SK-N-SH (cell line): ENCODE measurements around the gene FOXA2. TPM values are rescaled to one million over a fixed set of nuclear protein-coding genes. Genes with fewer than 3 reads are reported as not detected.

Experiments used
- CTCF ChIA-PET: fragments of 300-600, 350-600 bp; formaldehyde crosslinking; extraction: SDS; loops from one replicate; lab custom pipeline; 2021; lab: Yijun Ruan, JAX
- POLR2A ChIA-PET: fragments of 350-600 bp; sonication (Branson Sonifier 250); formaldehyde crosslinking; extraction: SDS; loops from one replicate; lab custom pipeline; 2020; ENCODE audit warnings: antibody characterized with exemption, inconsistent platforms; lab: Yijun Ruan, JAX
- DNase-seq: peaks from one replicate; pipeline ENCODE4 v3.0.0; 2012
- H2AFZ ChIP-seq: fragments of 200-600 bp; sonication (generic); 2 replicates; pipeline ENCODE4 v1.8.1; 2016; ENCODE audit warnings: antibody characterized with exemption, mild to moderate bottlenecking, low read depth
- H3F3A ChIP-seq: fragments of 200-600 bp; sonication (generic); replicated peaks from 2 replicates; pipeline ENCODE3; 2016; ENCODE audit warnings: antibody characterized with exemption, mild to moderate bottlenecking; ENCODE audit not compliant: insufficient read depth
- H3K27ac ChIP-seq, 2 experiments: fragments of 200-500 bp in 1 of 2; fragments of 200-600 bp in 1 of 2; sonication (Bioruptor generic) in 1 of 2; sonication (generic), shearing (Covaris generic) in 1 of 2; 2 replicates each; pipeline versions ENCODE4 v1.5.1 to v1.6.1; 2014 to 2016; ENCODE audit warnings: low read depth in 2 of 2, inconsistent platforms in 1 of 2, low read length in 1 of 2, mild to moderate bottlenecking in 1 of 2, mixed read lengths in 1 of 2
- H3K27me3 ChIP-seq: fragments of 200-600 bp; sonication (generic), shearing (Covaris generic); 2 replicates; pipeline ENCODE4 v1.6.1; 2016; ENCODE audit warnings: mixed run types; ENCODE audit not compliant: insufficient read depth
- H3K36me3 ChIP-seq, 2 experiments: fragments of 200-500 bp in 1 of 2; fragments of 200-600 bp in 1 of 2; sonication (Bioruptor generic) in 1 of 2; sonication (generic) in 1 of 2; replicated peaks in 1 of 2; 2 replicates each; pipeline versions ENCODE3 to v1.5.1; 2014 to 2016; ENCODE audit warnings: low read length in 1 of 2, mild to moderate bottlenecking in 1 of 2; ENCODE audit not compliant: insufficient read depth in 2 of 2, control insufficient read depth in 1 of 2
- H3K4me1 ChIP-seq, 2 experiments: fragments of 200-500 bp in 1 of 2; fragments of 200-600 bp in 1 of 2; sonication (Bioruptor generic) in 1 of 2; sonication (generic), shearing (Covaris generic) in 1 of 2; 2 replicates each; pipeline versions ENCODE4 v1.5.1 to v1.6.1; 2014 to 2016; ENCODE audit warnings: low read depth in 1 of 2, low read length in 1 of 2, mixed run types in 1 of 2; ENCODE audit not compliant: insufficient read depth in 2 of 2, control insufficient read depth in 1 of 2
- H3K4me2 ChIP-seq: fragments of 200-600 bp; sonication (generic), shearing (Covaris generic); 2 replicates; pipeline ENCODE4 v1.6.1; 2017; ENCODE audit warnings: mixed run types
- H3K4me3 ChIP-seq, 2 experiments: fragments of 200-500 bp in 1 of 2; fragments of 200-600 bp in 1 of 2; sonication (Bioruptor generic) in 1 of 2; sonication (generic), shearing (Covaris generic) in 1 of 2; 2 replicates each; pipeline versions ENCODE4 v1.5.1 to v1.8.1; 2014 to 2016; ENCODE audit warnings: low read depth in 2 of 2, inconsistent platforms in 1 of 2, low read length in 1 of 2, mild to moderate bottlenecking in 1 of 2, mixed read lengths in 1 of 2, moderate library complexity in 1 of 2
- H3K79me2 ChIP-seq: fragments of 200-600 bp; sonication (generic); 2 replicates; pipeline ENCODE4 v1.8.1; 2017; ENCODE audit warnings: mild to moderate bottlenecking; ENCODE audit not compliant: insufficient read depth
- H3K9ac ChIP-seq: fragments of 200-600 bp; sonication (generic); 2 replicates; pipeline ENCODE4 v1.6.1; 2017; ENCODE audit warnings: mixed run types
- H3K9me2 ChIP-seq: fragments of 200-600 bp; sonication (generic); 2 replicates; pipeline ENCODE4 v1.6.1; 2017; ENCODE audit warnings: mixed run types
- H3K9me3 ChIP-seq: fragments of 200-600 bp; sonication (generic); 2 replicates; pipeline ENCODE4 v1.6.1; 2017; ENCODE audit warnings: mixed run types, mild to moderate bottlenecking, moderate library complexity
- H4K20me1 ChIP-seq: fragments of 200-600 bp; sonication (generic); 2 replicates; pipeline ENCODE4 v1.6.1; 2017; ENCODE audit warnings: mild to moderate bottlenecking, mixed run types; ENCODE audit not compliant: insufficient read depth
- FOSL2 ChIP-seq: IDR thresholded peaks from 2 replicates; pipeline ENCODE4 v1.4.0; 2012; ENCODE audit warnings: low read depth, mild to moderate bottlenecking, moderate library complexity, borderline replicate concordance
- GABPA ChIP-seq: IDR thresholded peaks from 2 replicates; pipeline ENCODE4 v1.4.0; 2012; ENCODE audit warnings: low read depth, mild to moderate bottlenecking
- JUND ChIP-seq: IDR thresholded peaks from 2 replicates; pipeline ENCODE4 v1.4.0; 2012
- MEF2A ChIP-seq: IDR thresholded peaks from 2 replicates; pipeline ENCODE4 v1.4.0; 2012; ENCODE audit warnings: low read depth, borderline replicate concordance
- MXI1 ChIP-seq: IDR thresholded peaks from 2 replicates; pipeline ENCODE4 v1.6.1; 2012; ENCODE audit warnings: mild to moderate bottlenecking, low read depth, low read length, improper control_type of control experiment
- RCOR1 ChIP-seq: fragments of 150-350 bp; IDR thresholded peaks from 2 replicates; pipeline ENCODE4 v1.6.1; 2017; ENCODE audit warnings: antibody characterized with exemption, low read length
- SMC3 ChIP-seq: IDR thresholded peaks from 2 replicates; pipeline ENCODE4 v1.6.1; 2012; ENCODE audit warnings: low read depth, low read length, improper control_type of control experiment
- TEAD4 ChIP-seq: IDR thresholded peaks from 2 replicates; pipeline ENCODE4 v1.4.0; 2012; ENCODE audit warnings: mild to moderate bottlenecking, borderline replicate concordance; ENCODE audit not compliant: insufficient read depth
- WGBS: methylation state at CpG from one replicate; pipeline ENCODE4 v1.1.6; 2017; ENCODE audit warnings: low lambda C conversion rate; 5-methylcytosine and 5-hydroxymethylcytosine counted together
- polyA plus RNA-seq, 3 experiments: library from polyadenylated mRNA; depleted of rRNA; stranded (reverse); fragments of >200 nt; gene quantifications; 2 replicates each; pipeline ENCODE4 v1.2.3, GENCODE V29; 2012
- TF ChIP-seq, protein P1 (sequence below): IDR thresholded peaks from 2 replicates; pipeline ENCODE4 v1.4.0; 2012; ENCODE audit warnings: low read depth, borderline replicate concordance
- TF ChIP-seq, protein P2 (sequence below): fragments of 200-600 bp; sonication (generic); IDR thresholded peaks from 2 replicates; pipeline ENCODE4 v1.6.1; 2017; ENCODE audit warnings: antibody characterized with exemption, mild to moderate bottlenecking, moderate library complexity
- TF ChIP-seq, protein P3 (sequence below): IDR thresholded peaks from 2 replicates; pipeline ENCODE4; 2012
- TF ChIP-seq, protein P4 (sequence below): fragments of 150-350 bp; IDR thresholded peaks from 2 replicates; pipeline ENCODE4 v1.6.1; 2017; ENCODE audit warnings: antibody characterized with exemption, low read length, low read depth, borderline replicate concordance
- TF ChIP-seq, protein P5 (sequence below): IDR thresholded peaks from 2 replicates; pipeline ENCODE4 v1.6.1; 2012; ENCODE audit warnings: mild to moderate bottlenecking, low read depth, low read length, moderate library complexity

FOXA2 gene
- polyA plus RNA-seq, 1 of the 3 experiments (the other 2 are of a cell fraction) = not detected

DNA sequence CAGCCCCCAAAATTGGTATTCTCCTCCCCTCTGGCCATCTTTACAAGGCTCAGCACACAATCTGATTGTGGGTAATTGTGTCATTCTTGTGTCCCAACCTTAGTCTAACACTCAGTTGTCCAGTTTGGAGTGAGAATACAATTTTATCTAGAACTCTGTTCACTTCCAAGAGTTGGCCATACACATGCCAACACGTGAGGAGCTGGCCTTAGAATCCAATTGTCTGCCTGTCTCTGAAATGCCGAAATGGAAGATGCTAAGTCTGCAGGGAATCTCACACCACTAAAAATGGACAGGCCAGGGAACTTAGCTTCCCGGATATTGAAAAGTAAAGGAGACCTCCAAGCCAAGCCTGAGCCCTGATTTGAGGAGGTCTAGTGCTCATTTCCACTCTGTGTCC is 12.3 kb downstream of the FOXA2 start (continued):
- TF ChIP-seq, protein P1, sequence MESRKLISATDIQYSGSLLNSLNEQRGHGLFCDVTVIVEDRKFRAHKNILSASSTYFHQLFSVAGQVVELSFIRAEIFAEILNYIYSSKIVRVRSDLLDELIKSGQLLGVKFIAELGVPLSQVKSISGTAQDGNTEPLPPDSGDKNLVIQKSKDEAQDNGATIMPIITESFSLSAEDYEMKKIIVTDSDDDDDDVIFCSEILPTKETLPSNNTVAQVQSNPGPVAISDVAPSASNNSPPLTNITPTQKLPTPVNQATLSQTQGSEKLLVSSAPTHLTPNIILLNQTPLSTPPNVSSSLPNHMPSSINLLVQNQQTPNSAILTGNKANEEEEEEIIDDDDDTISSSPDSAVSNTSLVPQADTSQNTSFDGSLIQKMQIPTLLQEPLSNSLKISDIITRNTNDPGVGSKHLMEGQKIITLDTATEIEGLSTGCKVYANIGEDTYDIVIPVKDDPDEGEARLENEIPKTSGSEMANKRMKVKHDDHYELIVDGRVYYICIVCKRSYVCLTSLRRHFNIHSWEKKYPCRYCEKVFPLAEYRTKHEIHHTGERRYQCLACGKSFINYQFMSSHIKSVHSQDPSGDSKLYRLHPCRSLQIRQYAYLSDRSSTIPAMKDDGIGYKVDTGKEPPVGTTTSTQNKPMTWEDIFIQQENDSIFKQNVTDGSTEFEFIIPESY = no peak
- TF ChIP-seq RCOR1 = no peak
- no peak for TF ChIP-seq GABPA
- no peak for TF ChIP-seq JUND
- no peak for TF ChIP-seq FOSL2
- no peak for TF ChIP-seq MEF2A
- TF ChIP-seq, protein P2, sequence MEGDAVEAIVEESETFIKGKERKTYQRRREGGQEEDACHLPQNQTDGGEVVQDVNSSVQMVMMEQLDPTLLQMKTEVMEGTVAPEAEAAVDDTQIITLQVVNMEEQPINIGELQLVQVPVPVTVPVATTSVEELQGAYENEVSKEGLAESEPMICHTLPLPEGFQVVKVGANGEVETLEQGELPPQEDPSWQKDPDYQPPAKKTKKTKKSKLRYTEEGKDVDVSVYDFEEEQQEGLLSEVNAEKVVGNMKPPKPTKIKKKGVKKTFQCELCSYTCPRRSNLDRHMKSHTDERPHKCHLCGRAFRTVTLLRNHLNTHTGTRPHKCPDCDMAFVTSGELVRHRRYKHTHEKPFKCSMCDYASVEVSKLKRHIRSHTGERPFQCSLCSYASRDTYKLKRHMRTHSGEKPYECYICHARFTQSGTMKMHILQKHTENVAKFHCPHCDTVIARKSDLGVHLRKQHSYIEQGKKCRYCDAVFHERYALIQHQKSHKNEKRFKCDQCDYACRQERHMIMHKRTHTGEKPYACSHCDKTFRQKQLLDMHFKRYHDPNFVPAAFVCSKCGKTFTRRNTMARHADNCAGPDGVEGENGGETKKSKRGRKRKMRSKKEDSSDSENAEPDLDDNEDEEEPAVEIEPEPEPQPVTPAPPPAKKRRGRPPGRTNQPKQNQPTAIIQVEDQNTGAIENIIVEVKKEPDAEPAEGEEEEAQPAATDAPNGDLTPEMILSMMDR = no peak
- TF ChIP-seq, protein P3, sequence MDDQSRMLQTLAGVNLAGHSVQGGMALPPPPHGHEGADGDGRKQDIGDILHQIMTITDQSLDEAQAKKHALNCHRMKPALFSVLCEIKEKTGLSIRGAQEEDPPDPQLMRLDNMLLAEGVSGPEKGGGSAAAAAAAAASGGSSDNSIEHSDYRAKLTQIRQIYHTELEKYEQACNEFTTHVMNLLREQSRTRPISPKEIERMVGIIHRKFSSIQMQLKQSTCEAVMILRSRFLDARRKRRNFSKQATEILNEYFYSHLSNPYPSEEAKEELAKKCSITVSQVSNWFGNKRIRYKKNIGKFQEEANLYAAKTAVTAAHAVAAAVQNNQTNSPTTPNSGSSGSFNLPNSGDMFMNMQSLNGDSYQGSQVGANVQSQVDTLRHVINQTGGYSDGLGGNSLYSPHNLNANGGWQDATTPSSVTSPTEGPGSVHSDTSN = no peak
- no peak for TF ChIP-seq SMC3

DNA sequence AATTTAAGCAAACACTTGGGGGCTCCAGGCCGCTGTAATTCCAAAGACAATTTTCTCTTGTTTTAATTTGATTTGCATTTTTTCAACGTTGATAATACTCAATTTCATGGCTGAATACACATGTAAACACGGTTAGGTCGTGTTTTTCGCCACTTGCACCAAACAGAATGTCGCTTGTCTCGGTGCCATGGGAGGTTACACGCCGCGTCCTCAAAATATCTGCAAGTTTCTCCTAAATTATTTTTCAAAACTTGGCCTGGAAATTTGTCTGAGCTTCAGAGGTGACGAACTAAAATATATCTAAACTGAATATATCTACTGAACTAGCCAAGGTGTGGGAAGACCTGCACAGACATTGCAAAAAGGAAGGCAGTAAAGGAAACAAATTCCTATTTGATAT is 15.0 kb downstream of the FOXA2 start:
- no peaks in the 10 kb centered on the region for H3K79me2 ChIP-seq
- H2AFZ ChIP-seq = no peak overlapping the region
- TF ChIP-seq TEAD4 (no peak), GABPA (no peak), SMC3 (no peak), MXI1 (no peak)
- TF ChIP-seq, protein P4, sequence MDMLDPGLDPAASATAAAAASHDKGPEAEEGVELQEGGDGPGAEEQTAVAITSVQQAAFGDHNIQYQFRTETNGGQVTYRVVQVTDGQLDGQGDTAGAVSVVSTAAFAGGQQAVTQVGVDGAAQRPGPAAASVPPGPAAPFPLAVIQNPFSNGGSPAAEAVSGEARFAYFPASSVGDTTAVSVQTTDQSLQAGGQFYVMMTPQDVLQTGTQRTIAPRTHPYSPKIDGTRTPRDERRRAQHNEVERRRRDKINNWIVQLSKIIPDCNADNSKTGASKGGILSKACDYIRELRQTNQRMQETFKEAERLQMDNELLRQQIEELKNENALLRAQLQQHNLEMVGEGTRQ = no peak
- TF ChIP-seq, protein P5, sequence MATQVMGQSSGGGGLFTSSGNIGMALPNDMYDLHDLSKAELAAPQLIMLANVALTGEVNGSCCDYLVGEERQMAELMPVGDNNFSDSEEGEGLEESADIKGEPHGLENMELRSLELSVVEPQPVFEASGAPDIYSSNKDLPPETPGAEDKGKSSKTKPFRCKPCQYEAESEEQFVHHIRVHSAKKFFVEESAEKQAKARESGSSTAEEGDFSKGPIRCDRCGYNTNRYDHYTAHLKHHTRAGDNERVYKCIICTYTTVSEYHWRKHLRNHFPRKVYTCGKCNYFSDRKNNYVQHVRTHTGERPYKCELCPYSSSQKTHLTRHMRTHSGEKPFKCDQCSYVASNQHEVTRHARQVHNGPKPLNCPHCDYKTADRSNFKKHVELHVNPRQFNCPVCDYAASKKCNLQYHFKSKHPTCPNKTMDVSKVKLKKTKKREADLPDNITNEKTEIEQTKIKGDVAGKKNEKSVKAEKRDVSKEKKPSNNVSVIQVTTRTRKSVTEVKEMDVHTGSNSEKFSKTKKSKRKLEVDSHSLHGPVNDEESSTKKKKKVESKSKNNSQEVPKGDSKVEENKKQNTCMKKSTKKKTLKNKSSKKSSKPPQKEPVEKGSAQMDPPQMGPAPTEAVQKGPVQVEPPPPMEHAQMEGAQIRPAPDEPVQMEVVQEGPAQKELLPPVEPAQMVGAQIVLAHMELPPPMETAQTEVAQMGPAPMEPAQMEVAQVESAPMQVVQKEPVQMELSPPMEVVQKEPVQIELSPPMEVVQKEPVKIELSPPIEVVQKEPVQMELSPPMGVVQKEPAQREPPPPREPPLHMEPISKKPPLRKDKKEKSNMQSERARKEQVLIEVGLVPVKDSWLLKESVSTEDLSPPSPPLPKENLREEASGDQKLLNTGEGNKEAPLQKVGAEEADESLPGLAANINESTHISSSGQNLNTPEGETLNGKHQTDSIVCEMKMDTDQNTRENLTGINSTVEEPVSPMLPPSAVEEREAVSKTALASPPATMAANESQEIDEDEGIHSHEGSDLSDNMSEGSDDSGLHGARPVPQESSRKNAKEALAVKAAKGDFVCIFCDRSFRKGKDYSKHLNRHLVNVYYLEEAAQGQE = no peak
- H3F3A ChIP-seq = no peaks in the 10 kb centered on the region
- ChIA-PET POLR2A (no interaction called here), CTCF (interaction anchor here (0.7 kb wide), 1 partner anchor 17 kb away, joined by 3 read pairs; no protein-coding TSS in a partner anchor)
- H3K4me1 ChIP-seq = no peaks in the 10 kb centered on the region
- DNase-seq = no peak
- no peaks in the 10 kb centered on the region for H3K9me3 ChIP-seq
- peaks cover 64% of the 10 kb centered on the region for H3K27me3 ChIP-seq
- no peak overlapping the region for H3K27ac ChIP-seq
- no peak overlapping the region for H3K4me3 ChIP-seq
- H3K36me3 ChIP-seq = no peaks in the 10 kb centered on the region
- H3K9me2 ChIP-seq = no peaks in the 10 kb centered on the region
- H3K4me2 ChIP-seq = no peak overlapping the region
- H4K20me1 ChIP-seq = no peaks in the 10 kb centered on the region
- no peak overlapping the region for H3K9ac ChIP-seq
- WGBS = 19% methylated on average over 11 of the region's 11 CpGs
